ENCODE results near the gene DSTN.
A peak's percentile ranks its signal among the peaks of the same experiment; 100 is the strongest.

The DSTN gene

DNA sequence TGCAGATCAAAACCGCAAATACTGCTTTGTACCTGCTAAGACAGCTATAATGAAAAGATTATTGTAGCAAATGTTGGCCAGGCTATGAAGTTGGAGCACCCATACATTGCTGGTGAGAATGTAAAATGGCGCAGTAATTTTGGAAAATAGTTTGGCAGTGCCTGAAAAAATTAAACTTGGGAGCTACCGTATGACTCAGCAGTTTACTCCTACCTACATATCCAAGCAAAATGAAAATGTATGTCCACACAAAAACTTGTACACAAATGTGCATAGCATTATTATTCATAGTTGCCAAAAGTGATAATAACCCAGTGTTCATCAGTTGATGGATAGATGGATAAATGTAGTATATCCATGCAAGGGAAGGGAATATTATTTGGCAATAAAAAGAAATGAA, 13.3 kb downstream of the DSTN start:
- no peak for DNase-seq

GRCh38 chr20:17584689-17585088, 14.8 kb downstream of the DSTN start:
- DNase-seq, result no peak

- no peak for DNase-seq
Measured at GRCh38 chr20:17586250-17586649, 16.4 kb downstream of the DSTN start.

GRCh38 chr20:17587148-17587547, 17.3 kb downstream of the DSTN start:
- no peak for DNase-seq

- no peak for DNase-seq
Measured at GRCh38 chr20:17587824-17588223, 17.9 kb downstream of the DSTN start.

- no peak for DNase-seq
Measured at GRCh38 chr20:17589161-17589834, 19.4 kb downstream of the DSTN start.

DNA sequence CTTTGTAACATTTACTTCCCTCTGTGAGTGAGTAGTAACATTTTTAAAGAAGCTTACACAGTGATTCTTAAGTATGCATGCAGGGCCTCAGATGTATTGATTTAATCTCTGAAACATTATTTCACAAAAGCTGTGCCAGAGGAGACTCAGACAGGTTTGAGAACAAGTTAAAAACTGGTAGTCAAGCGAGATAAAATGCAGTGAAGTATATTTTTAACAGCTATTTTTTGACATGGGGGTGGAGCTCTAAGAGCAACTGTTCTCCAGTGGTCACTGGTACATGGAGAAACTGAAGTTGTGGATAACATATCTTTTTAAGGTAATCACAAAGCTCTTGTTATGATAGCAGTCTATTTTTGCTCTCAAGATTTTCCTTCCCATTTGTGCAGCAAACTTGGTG, 20.4 kb downstream of the DSTN start:
- DNase-seq, result no peak

- DNase-seq, result no peak
Measured at GRCh38 chr20:17593902-17594301, 24.0 kb downstream of the DSTN start.

DNA sequence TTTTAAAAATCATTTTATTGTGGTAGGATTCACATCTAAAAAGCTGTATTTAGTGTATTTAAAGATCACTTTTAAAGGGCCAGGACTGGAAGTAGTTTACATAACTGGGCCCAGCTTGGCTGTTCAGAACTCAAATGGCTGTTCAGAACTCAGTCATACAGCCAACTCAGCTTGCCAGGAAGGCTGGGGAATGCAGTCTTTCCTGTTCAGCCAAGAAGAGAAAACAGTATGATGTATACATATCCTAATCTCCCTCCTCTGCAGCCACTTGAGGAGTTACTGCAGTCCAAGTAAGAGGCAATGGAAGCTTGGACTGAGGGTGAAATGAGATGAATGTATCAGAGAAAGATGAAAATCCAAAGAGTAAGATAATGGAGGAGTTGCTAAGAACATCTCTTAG, 24.6 kb downstream of the DSTN start:
- no peak for DNase-seq

- DNase-seq, result no peak
Measured at GRCh38 chr20:17595856-17596255, 26.0 kb downstream of the DSTN start.

GRCh38 chr20:17598013-17598550, 28.2 kb downstream of the DSTN start:
- no peak for DNase-seq

DNA sequence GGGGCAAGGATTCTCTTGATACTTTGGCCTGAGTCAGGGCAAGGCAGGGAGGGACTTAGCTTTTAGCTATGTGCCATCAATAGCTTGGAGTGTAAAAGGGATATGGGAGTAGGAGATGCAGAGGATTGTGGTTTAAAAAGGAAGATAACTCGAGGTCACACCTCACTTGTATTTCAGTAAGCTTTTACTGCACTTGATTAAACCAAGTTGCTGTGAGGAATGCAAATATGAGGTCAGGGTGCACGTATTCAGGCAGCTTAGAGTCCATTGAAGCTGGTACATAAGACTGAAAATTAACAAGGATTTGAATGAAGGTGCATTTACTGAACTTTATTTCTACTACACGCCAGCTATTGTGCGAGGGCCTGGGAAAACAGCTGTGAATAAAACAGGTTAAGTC, 32.1 kb downstream of the DSTN start:
- no peak for DNase-seq

DNA sequence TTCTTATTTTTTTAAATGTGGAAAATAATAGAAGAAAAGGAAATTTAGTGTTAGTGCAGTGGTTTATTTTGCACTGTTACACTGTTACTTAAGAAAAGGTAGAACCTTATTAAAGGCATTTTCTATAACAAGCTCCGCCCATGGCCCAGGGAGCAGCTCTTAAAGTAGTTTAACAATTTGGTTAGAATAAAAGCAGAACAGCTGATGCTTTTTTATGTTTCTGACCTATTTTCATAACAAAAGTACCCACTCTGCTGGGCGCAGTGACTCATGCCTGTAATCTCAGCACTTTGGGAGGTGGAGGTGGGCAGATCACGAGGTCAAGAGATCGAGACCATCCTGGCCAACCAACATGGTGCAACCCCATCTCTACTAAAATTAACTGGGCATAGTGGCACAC, 32.6 kb downstream of the DSTN start:
- DNase-seq, result no peak

DNA sequence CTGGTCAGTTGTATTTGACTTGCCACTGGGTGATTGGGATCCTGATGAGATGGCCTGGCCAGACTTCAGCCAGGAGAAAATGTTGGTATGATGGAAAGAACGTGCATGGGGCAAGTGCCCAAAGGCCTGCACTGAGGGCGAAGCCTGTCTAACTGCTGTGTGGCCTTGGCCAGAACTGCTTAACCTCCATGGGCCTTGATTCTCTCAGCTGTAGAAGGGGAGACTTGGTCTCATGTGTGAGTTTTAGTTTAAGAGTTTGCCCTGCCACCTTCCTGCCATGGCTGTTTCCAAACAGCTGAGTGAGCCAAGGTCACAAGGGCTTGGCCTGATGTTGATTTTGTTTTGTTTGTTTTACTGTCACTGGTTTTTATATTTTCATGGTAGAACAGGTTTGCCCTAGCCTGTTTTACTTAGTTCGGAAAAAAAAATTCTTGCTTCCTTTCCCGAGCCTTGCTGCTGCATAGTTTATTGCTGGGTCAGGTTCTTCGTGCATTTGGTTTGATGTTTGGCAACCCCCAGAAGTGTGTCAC, 35.3 kb downstream of the DSTN start:
- DNase-seq, result no peak

DNA sequence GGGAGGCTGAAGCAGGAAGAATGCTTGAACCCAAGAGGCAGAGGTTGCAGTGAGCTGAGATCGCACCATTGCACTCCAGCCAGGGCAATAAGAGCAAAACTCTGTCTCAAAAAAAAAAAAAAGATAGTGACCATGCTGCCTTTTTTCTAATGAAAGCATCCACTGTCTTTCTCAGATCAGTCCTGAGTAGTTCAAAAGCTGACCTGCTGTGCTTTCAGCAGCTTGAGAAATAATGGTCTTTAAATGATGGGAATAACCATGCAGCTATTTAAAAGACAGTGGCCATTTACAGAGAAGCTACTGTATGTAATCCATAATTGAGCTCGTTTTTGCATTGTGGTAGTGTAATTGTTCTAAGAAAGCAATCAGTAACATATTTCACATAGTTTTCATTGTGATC, 36.1 kb downstream of the DSTN start:
- DNase-seq, result no peak

- no peak for DNase-seq
Measured at GRCh38 chr20:17608701-17609497, 39.0 kb downstream of the DSTN start.

DNA sequence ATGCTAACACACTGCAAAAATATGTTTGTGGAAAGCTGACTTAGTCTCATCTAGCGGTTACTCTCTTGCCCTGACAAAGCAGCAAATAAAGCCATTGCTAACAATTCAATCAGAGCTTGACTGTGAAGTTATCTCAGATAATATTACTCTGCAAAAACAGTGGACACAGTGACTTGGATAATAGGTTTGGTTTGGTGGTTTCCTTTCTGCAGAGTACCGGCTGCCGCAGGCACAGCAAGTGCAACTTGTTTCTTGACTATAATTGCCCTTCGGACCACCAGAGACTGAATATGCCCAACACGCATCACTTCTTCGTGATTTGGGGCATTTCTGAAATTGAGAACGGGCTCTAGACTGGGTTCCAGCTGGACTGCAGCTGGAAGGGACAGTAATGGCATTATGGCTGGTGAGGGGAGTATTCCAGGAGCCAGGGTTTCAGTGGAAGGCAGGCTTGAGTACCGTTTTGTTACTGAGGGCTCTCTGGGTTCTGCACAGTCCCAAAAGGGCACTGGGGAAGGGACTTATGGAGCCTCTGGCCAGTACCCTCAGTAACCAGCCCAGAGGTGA, 40.0 kb downstream of the DSTN start:
- DNase-seq, result no peak

GRCh38 chr20:17610566-17611289, 40.9 kb downstream of the DSTN start:
- DNase-seq, result peak in 4 of 5 experiments; percentile 27 to 91 (median 58)

DNA sequence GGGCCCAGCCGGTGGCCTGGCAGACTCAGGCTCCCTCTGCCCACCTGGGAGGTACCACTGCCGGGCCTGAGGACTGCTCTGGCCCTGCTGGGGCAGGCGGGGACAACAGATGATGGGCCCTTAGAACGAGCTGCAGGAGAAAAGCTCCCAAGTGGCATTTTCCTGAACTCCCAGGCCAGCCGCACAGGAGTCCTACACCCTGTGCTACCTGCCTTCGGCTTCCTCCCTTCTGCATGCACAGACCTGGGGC, 41.3 kb downstream of the DSTN start:
- DNase-seq, result peak in 1 of 5 experiments; percentile 36

DNA sequence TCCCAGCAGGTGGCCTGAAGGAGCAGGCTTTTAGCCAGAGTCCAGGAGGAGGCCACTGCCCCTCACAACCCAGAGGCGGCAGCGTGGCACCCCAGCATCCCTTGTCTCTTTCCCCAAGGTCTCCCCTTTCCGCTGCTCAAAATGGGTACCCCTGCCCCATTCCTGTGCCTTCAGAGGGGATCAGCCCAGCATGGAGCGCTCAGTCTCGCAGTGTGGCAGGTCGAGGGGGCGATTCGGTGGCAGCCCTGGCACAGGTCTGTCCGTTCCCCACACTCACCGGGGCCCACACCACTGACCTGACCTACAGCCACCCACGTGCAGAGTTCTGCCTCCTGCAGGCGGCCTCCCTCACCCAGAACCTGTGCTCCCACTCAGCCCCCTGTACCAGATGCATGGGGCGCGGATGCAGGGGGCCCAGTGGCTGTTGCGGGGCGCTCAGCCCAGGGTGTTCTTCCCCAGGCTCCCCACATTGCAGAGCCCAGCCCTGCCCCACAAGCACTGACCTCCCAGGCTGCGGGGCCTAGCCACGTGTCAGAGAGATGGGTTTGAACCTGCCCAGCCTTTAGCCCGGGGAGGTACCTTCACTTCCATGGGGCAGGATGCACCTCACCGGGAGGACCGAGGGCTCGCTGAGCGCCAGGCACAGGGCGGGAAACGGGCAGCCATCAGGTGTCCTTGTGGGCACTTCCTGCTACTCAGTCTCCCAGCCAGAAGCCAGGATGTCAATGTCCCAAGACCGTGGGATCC, 41.8 kb downstream of the DSTN start:
- DNase-seq, result no peak

DNA sequence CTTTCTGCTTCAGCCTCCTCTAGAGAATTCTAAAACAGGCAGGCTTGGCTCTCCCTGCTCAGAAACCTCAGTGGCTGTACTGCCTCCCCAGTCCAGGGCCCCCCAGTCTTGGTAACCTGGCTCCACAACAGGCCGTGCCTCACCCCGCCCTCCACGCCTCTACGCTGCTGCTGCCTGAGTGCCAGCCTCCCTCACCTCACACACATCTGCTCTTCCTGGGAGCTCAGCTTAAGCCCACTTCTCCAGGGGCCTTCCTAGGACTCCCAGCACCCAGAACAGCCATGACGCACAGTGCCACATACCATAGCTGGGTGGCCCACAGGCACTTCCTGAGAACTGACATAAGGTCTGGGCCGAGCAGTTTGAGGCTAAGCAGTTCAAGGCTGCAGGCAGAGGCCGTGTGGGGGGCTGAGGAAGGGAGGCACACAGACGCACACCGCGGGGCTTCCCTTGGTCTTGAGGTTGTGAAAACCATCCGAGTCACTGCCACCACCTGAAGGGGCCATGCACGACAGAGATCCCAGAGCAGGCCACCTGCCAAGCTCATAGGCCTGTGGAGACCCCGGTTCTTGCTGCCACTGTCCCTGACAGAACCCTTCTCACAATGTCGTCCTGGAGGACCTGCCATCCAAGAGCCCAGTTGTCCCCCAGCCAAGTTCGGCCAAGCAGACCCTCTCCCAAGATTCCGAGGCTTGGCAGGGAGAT, 42.6 kb downstream of the DSTN start:
- peak in 2 of 5 experiments; percentile 78 to 85 for DNase-seq

- DNase-seq, result no peak
Measured at GRCh38 chr20:17612992-17613327, 43.1 kb downstream of the DSTN start.

Data from T-helper 2 cell (primary cell).